COLO829 (cell line): ENCODE measurements around the gene NKAIN4.
A peak's percentile ranks its signal among the peaks of the same experiment; 100 is the strongest.
"Not testable (repeated sequence)": the region's sequence is repeated elsewhere in the genome, so short reads cannot be mapped to it uniquely, and the experiment has no call there.

Source experiments
- DNase-seq: peaks from one replicate; pipeline ENCODE4 v3.0.0; 2012; ENCODE audit warnings: low spot score

NKAIN4 gene

DNA sequence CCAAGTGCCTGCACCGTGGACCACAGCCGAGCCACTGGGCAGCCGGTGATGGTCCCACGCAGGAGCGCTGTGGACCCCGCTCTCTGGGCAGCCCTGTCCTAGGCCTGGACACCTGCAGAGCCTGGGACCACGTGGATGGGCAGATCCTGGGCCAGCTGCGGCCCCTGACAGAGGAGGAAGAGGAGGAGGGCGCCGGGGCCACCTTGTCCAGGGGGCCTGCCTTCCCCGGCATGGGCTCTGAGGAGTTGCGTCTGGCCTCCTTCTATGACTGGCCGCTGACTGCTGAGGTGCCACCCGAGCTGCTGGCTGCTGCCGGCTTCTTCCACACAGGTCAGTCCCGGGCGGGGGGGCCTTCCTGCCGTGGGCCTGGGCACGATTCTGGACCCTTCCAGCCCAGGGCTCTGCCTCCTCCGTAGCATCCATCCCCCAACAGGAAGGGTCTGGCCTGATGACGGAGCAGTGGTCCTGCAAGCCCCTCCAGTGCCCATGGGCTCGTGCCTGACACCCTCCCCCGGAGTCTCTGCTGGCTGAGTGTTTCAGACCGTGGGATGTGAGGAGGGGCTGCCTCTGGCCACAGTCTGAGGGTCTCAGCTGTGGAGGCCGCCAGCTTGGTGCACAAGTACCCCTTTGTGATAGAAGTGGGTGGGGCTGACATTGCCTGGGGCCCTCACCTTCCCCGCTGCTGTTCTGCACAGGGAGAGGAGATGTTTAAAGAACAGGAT lies 18.0 kb downstream of the NKAIN4 start:
- DNase-seq, result no peak

DNA sequence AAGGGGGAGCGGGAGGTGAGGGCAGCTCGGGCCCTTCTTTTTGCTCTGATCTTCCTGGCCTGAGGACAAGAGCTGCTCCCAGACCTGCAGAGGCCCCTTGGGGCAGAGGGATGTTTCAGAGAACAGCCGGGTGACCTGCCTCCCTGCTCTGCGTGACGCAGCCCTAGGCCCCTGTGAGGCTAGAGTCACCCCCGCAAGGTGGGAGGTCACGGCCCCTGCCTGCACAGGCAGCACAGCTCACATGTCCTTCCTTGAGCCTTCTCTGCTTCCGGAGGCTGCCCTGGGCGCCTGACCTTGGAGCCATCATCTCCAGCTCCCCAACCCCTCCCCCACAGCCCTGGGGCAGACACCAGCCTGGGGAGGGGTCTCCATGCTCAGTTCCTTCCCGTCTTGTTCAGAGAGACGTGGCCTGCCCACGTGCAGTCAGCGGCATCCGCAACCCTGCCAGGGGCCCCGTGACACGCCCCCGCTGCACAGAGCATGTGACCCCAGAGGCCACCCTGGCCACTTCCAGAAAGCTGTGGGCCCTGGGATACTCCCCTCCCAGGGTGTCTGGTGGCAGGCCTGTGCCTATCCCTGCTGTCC lies 18.8 kb downstream of the NKAIN4 start, which contains the start of gene BIRC7:
Gene BIRC7, plus strand, starts transcription at position 507 of the 585 bp plus-strand sequence. CDS start 192 bp downstream, outside the sequence.
- DNase-seq, result peak; percentile 42

- no peak for DNase-seq
Observed at GRCh38 chr20:63234693-63235398, 19.4 kb downstream of the NKAIN4 start.

GRCh38 chr20:63233924-63234323 lies 20.3 kb downstream of the NKAIN4 start:
- DNase-seq, result no peak

GRCh38 chr20:63233061-63233344 lies 21.3 kb downstream of the NKAIN4 start:
- no peak for DNase-seq

DNA sequence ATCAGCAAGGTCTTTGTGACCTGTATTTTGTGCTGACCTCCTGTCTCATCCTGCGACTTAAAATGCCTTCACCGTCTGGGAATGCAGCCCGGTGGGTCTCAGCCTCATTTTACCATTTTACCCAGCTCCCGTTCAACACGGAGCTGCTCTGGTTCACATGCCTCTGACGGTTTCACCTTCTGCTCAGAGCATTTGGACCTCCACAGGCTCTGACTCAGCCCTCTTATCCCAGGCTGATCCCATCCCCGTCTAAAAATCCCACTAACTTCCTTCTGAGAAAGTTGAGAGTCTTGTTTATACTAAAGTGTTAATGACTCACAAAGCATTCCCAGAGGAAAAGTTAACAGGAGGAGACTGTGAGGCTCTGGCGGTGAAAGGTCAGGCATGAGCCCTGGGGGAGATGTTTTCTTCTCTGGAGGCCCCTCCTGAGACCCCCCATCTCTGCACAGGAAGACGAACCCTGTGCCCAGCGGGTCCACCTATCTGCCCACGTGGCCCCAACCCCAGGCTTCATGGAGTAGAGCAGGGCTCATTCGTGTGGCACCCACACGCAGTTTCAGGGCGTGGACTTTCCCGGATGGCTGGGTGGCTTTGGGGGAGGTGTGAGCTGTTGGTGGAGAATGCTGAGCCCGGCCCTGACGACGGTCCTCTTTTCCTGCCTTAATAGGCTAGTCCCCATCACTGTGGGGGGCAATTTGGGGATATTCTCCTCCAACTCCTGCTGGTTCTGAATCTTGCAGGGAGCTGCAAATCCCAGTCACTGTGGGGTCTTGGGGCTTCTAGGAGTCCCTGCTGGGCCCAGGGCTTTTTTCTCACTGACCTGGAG lies 21.8 kb downstream of the NKAIN4 start:
- peak; percentile 93 for DNase-seq

DNA sequence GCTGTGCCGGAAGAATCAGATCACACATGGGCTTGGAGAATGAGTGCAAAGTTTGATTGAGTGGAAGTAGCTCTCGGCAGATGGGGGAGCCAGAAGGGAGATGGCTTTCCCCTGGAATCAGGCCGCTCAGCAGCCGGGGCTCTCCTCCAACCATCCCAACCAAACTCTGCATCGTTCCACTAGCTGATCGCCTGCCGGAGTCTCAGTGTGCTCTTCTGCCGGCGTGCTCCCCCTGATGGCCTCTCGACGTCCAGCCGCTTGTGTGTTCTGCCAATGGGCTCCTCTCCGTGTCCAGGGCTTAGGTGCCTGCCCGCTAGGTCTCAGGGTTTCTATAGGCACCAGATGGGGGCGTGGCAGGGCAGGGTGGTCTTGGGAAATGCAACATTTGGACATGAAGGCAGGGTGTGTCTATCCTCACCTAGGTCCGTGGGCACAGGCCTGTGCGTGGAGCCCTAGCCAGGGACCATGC lies 23.4 kb downstream of the NKAIN4 start:
- no peak for DNase-seq

DNA sequence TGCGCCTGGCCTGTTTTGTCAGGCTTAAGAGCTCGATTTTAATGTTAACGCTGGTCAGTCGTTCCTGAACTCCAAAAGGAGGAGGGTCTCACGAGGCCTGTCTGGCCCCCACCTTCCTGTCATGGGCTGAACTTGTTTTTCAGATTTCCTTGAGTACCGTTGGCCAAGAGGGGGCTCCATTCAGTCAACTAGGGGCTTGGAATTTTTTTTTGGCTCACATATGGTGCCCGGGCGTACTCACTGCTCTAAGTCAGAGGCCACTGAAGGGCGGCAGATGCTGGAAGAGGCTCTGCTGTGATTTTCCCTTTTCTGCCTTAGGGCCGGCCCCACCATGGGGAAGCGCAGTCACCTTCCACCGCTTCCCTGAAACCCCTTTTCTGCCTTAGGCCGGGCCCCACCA lies 25.5 kb downstream of the NKAIN4 start:
- DNase-seq, result no peak

DNA sequence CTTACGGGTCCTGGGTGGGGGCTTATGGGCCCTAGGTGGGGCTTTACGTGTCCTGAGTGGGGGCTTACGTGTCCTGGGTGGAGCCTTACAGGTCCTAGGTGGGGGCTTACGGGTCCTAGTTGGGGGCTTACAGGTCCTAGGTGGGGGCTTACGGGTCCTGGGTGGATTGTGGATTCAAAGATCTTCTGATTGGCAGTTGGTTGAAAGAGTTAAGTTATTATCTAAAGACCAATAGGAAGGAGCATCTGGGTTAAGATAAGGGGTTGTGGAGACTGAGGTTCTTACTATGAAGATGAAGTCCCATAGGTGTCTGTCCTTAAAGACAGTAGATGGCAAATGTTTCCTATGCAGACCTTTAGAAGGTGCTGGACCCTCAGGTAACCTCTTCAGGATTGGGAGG lies 27.0 kb downstream of the NKAIN4 start:
- DNase-seq, result no peak

- no peak for DNase-seq
Observed at GRCh38 chr20:63226042-63226943, 28.0 kb downstream of the NKAIN4 start.

- DNase-seq, result no peak
Observed at GRCh38 chr20:63225082-63225454, 29.2 kb downstream of the NKAIN4 start.

GRCh38 chr20:63224412-63225081 lies 29.7 kb downstream of the NKAIN4 start:
- DNase-seq, result no peak

DNA sequence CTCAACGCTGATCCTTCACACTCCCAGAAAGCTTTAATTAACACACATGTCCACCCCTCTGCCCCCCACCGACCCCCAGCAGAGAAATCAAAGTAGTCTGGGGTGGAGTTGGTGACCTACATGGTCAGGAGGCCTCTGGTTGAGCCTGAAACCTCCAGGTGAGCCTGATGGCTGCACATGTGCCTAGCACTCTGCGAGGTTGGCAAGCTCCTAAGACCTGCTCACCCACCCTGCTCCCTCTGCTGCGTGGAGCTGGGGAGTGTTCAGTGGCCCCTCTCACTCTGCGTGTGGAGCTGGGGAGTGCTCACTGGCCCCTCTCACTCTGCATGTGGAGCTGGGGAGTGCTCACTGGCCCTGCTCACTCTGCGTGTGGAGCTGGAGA lies 30.4 kb downstream of the NKAIN4 start:
- no peak for DNase-seq

DNA sequence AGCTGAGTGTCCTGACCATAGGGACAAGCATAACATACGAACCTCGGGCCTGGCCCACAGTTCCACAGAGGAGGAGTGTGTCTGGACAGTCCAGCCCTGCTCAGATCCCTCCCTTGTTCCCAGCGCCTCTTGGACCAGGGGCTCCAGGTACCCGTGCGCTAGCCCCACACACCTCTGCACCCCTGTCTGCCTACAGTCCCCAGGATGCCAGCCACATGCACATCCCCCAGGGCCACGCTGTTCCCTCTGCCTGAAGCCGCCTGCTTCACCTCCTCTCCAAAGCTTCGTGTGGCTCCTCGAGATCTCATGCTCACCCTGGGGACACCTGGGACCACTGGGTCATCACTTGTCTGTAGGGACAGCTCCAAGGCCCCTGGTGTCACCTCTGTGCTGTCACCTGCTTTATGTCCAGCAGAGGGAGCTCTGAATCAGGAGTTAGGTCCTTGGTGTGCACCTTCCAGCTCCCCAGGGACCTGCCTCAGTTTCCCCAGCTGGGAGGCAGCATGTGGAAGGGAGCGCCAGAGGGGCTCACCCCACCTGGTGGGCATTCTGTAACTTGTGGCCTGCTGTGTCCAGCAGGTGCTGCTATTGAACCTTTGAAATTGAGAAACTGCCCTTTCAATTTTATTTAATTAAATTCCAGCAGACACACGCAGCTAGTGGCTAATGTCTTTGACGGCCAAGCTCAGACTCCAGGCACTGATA lies 31.0 kb downstream of the NKAIN4 start:
- peak; percentile 40 for DNase-seq

- DNase-seq, result no peak
Observed at GRCh38 chr20:63222541-63222940, 31.7 kb downstream of the NKAIN4 start.

GRCh38 chr20:63221400-63222053 lies 32.7 kb downstream of the NKAIN4 start:
- not testable (repeated sequence) for DNase-seq

- no peak for DNase-seq
Observed at GRCh38 chr20:63220696-63221399, 33.4 kb downstream of the NKAIN4 start.

- no peak for DNase-seq
Observed at GRCh38 chr20:63219866-63220521, 34.3 kb downstream of the NKAIN4 start.

DNA sequence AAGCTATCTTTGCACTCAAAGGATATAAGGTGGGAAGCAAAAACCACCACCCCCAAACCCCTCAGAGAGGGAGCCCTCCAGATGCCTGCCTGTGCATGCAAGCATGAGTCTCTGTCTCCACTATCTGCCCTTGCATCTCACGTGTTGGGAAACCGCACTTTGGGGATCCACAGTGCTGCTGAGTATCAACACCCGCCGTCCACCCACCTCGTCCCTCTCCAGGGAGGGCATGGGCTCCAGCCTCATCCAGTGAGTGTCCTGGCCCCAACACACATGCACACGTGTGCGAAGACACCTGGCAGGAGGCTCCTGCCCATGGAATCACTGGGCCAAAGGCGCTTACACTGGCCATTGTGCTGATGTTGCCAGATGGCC lies 34.8 kb downstream of the NKAIN4 start:
- no peak for DNase-seq
